SK-N-SH (cell line): ENCODE data around the gene ADK.

Experiments used
- CTCF ChIP-seq: fragments of 200-600 bp; sonication (generic); IDR thresholded peaks from 2 replicates; pipeline ENCODE4 v1.6.1; 2017; ENCODE audit warnings: antibody characterized with exemption, mild to moderate bottlenecking, moderate library complexity
- ELF1 ChIP-seq: IDR thresholded peaks from 2 replicates; pipeline ENCODE4 v1.4.0; 2012
- EP300 ChIP-seq, 2 experiments: IDR thresholded peaks; 2 replicates each; pipeline versions ENCODE4 v1.4.0 to v1.6.1; 2012; ENCODE audit warnings: borderline replicate concordance in 1 of 2, low read depth in 1 of 2, low read length in 1 of 2
- EZH2phosphoT487 ChIP-seq: fragments of 200-600 bp; sonication (generic); IDR thresholded peaks from 2 replicates; pipeline ENCODE4 v1.6.1; 2017; ENCODE audit warnings: low read depth, mixed run types, mild to moderate bottlenecking, antibody characterized with exemption, moderate library complexity, borderline replicate concordance
- FOXM1 ChIP-seq: IDR thresholded peaks from 2 replicates; pipeline ENCODE4 v1.4.0; 2012; ENCODE audit warnings: low read depth, mild to moderate bottlenecking
- JUND ChIP-seq: IDR thresholded peaks from 2 replicates; pipeline ENCODE4 v1.4.0; 2012
- MAX ChIP-seq: IDR thresholded peaks from 2 replicates; pipeline ENCODE4 v1.4.0; 2012; ENCODE audit warnings: low read depth
- NFIC ChIP-seq: IDR thresholded peaks from 2 replicates; pipeline ENCODE4 v1.4.0; 2012; ENCODE audit warnings: borderline replicate concordance
- POLR2AphosphoS5 ChIP-seq: IDR thresholded peaks from 2 replicates; pipeline ENCODE4 v1.6.1; 2012; ENCODE audit warnings: low read depth, low read length
- RAD21 ChIP-seq: IDR thresholded peaks from 2 replicates; pipeline ENCODE4 v1.6.1; 2012; ENCODE audit warnings: mild to moderate bottlenecking, low read length
- RCOR1 ChIP-seq: fragments of 150-350 bp; IDR thresholded peaks from 2 replicates; pipeline ENCODE4 v1.6.1; 2017; ENCODE audit warnings: antibody characterized with exemption, low read length
- TAF1 ChIP-seq: IDR thresholded peaks from 2 replicates; pipeline ENCODE4 v1.6.1; 2012; ENCODE audit warnings: low read depth, mild to moderate bottlenecking, low read length, moderate library complexity, borderline replicate concordance
- YY1 ChIP-seq: IDR thresholded peaks from 2 replicates; pipeline ENCODE4 v1.4.0; 2012; ENCODE audit warnings: low read depth, mild to moderate bottlenecking

DNA sequence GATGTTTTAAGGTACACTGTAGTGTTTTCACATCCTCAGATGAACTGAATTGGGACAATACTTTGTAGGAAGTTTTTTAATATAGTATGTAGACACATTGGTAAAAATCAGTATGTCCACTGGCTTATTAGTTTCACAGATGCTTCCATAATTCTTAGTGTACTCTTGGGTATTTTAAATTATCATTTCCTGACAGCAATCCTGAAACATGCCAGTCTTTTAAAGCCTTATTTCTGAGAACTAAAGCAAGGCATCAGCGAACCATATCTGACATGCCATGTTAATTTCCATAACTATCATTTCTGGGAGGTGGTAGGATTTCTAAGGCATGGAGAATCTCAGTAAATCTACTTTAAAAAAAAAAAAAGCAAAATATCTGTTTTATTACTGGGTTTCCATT, 266.4 kb downstream of the ADK start:
- TF ChIP-seq ELF1 (no peak), EP300 (IDR thresholded peaks at IDR 0.05; ENCODE audit: borderline replicate concordance in 1 of 2, low read depth in 1 of 2, low read length in 1 of 2) (no peak), CTCF (no peak), POLR2AphosphoS5 (no peak), YY1 (no peak), TAF1 (no peak), RCOR1 (no peak), NFIC (no peak), MAX (no peak), FOXM1 (no peak), RAD21 (no peak), JUND (no peak), EZH2phosphoT487 (no peak)
